Measurements from ENCODE around the gene PYGM.

Gene PYGM

GRCh38 chr11:64715756-64716472, 43.9 kb downstream of the PYGM start:
- TF ChIP-seq TEAD4 (IDR thresholded peaks at IDR 0.05) (no peak), TAF1 (IDR thresholded peaks at IDR 0.05; ENCODE audit: low read depth) (no peak), REST (IDR thresholded peaks at IDR 0.05; ENCODE audit: low read depth) (no peak), TCF12 (IDR thresholded peaks at IDR 0.05; ENCODE audit: low read depth) (no peak), YY1 (IDR thresholded peaks at IDR 0.05; ENCODE audit: low read depth) (no peak), EGR1 (IDR thresholded peaks at IDR 0.05) (no peak), RAD21 (IDR thresholded peaks at IDR 0.05; ENCODE audit: low read depth) (no peak), MAX (IDR thresholded peaks at IDR 0.05) (0 out of 2 replicates have a peak, but pooled peaks have one; percentile 16), USF1 (IDR thresholded peaks at IDR 0.05) (no peak)

- TF ChIP-seq TEAD4 (IDR thresholded peaks at IDR 0.05) (no peak), FOXM1 (IDR thresholded peaks at IDR 0.05; ENCODE audit: borderline replicate concordance, low read depth) (no peak), USF1 (IDR thresholded peaks at IDR 0.05) (no peak), REST (IDR thresholded peaks at IDR 0.05; ENCODE audit: low read depth) (no peak), TCF12 (IDR thresholded peaks at IDR 0.05; ENCODE audit: low read depth) (no peak), MAX (IDR thresholded peaks at IDR 0.05) (no peak), RAD21 (IDR thresholded peaks at IDR 0.05; ENCODE audit: low read depth) (no peak), EP300 (IDR thresholded peaks at IDR 0.05; ENCODE audit: borderline replicate concordance) (no peak), CEBPB (IDR thresholded peaks at IDR 0.05) (no peak), ZBTB7A (IDR thresholded peaks at IDR 0.05; ENCODE audit: low read depth) (no peak), NFIC (IDR thresholded peaks at IDR 0.05) (no peak), TAF1 (IDR thresholded peaks at IDR 0.05; ENCODE audit: low read depth) (no peak), EGR1 (IDR thresholded peaks at IDR 0.05) (no peak), CREB1 (IDR thresholded peaks at IDR 0.05; ENCODE audit: low read depth) (no peak), YY1 (IDR thresholded peaks at IDR 0.05; ENCODE audit: low read depth) (no peak)
Measured at GRCh38 chr11:64715110-64715509, 44.7 kb downstream of the PYGM start.

GRCh38 chr11:64714666-64715065, 45.1 kb downstream of the PYGM start:
- no peak for TF ChIP-seq REST (IDR thresholded peaks at IDR 0.05; ENCODE audit: low read depth)
- no peak for TF ChIP-seq EP300 (IDR thresholded peaks at IDR 0.05; ENCODE audit: borderline replicate concordance)

GRCh38 chr11:64713781-64714363, 45.9 kb downstream of the PYGM start:
- TF ChIP-seq REST (IDR thresholded peaks at IDR 0.05; ENCODE audit: low read depth): peak; percentile 61
- TF ChIP-seq USF1 (IDR thresholded peaks at IDR 0.05): no peak
